Body of pancreas (tissue), 4 donors: Measurements from ENCODE around the gene HACD3.

Experiments used
- POLR2A ChIP-seq, 3 donors: fragments of 450-650 bp; IDR thresholded peaks; one replicate each; pipeline ENCODE4 v1.6.1; 2016; ENCODE audit warnings: antibody characterized with exemption in 3 of 3, mild to moderate bottlenecking in 2 of 3
- TF ChIP-seq, protein P1 (sequence below), 7 experiments: fragments of 450-650 bp in 4 of 7; fragments of 200-600 bp in 3 of 7; sonication (generic) in 3 of 7; IDR thresholded peaks; one replicate each; pipeline ENCODE4 v1.5.1; 2016 to 2019; ENCODE audit warnings: antibody characterized with exemption in 7 of 7

DNA sequence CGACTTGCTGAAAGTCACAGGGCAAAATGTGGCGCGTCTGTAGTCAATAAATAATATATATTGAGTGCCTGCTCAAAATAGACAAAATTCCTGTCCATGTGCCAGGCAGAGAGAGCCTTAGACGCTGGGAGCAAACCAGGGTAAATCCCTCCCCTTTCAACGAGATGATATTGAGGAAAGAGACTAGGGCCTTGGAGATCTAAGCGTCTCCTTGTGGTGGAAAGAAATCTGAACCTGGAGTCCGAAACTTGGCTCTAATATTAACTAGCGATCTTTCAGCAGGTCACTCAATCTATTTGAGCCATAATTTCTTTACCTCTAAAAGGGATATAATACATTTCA lies 12.4 kb upstream of the HACD3 start:
- TF ChIP-seq, protein P1, sequence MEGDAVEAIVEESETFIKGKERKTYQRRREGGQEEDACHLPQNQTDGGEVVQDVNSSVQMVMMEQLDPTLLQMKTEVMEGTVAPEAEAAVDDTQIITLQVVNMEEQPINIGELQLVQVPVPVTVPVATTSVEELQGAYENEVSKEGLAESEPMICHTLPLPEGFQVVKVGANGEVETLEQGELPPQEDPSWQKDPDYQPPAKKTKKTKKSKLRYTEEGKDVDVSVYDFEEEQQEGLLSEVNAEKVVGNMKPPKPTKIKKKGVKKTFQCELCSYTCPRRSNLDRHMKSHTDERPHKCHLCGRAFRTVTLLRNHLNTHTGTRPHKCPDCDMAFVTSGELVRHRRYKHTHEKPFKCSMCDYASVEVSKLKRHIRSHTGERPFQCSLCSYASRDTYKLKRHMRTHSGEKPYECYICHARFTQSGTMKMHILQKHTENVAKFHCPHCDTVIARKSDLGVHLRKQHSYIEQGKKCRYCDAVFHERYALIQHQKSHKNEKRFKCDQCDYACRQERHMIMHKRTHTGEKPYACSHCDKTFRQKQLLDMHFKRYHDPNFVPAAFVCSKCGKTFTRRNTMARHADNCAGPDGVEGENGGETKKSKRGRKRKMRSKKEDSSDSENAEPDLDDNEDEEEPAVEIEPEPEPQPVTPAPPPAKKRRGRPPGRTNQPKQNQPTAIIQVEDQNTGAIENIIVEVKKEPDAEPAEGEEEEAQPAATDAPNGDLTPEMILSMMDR (IDR thresholded peaks at IDR 0.05) = no peak
- TF ChIP-seq POLR2A (IDR thresholded peaks at IDR 0.05) = no peak
